K562 (cell line): ENCODE measurements around the gene TFE3. TPM values are rescaled to one million over a fixed set of nuclear protein-coding genes. Genes with fewer than 3 reads are reported as not detected.

Experiments
- CBX8 ChIP-seq: fragments of 200-600 bp; sonication (generic); IDR thresholded peaks from 2 replicates; pipeline ENCODE4 v1.6.1; 2012; ENCODE audit warnings: borderline replicate concordance, mixed run types, low read depth, mild to moderate bottlenecking, moderate library complexity, mixed read lengths, low read length, control low read depth, inconsistent platforms; ENCODE audit not compliant: poor library complexity, severe bottlenecking; ENCODE audit errors: extremely low read depth
- CHD4 ChIP-seq: fragments of 200-600 bp; sonication (generic); IDR thresholded peaks from 3 replicates; pipeline ENCODE4 v1.6.1; 2012; ENCODE audit warnings: low read depth, mild to moderate bottlenecking, mixed read lengths, low read length, inconsistent platforms; ENCODE audit not compliant: insufficient read depth, insufficient replicate concordance, poor library complexity, severe bottlenecking
- GTF3C2 ChIP-seq: IDR thresholded peaks from 3 replicates; pipeline ENCODE4 v1.6.1; 2011; ENCODE audit warnings: borderline replicate concordance, mild to moderate bottlenecking, moderate library complexity; ENCODE audit not compliant: insufficient read length; ENCODE audit errors: extremely low read depth
- PHB2 ChIP-seq: fragments of 450-650 bp; IDR thresholded peaks from 2 replicates; pipeline ENCODE4 v1.6.1; 2017; ENCODE audit warnings: low read depth
- PRMT5 ChIP-seq: sonication (generic); formaldehyde crosslinking; IDR thresholded peaks from 2 replicates; pipeline ENCODE4 v1.5.0; 2020; ENCODE audit warnings: missing genetic modification reagents
- TRIM24 ChIP-seq, 2 experiments: fragments of 450-650 bp; IDR thresholded peaks; 2 replicates each; pipeline ENCODE4 v1.6.1; 2016
- ZNF124 ChIP-seq: sonication (generic); formaldehyde crosslinking; IDR thresholded peaks from 2 replicates; pipeline ENCODE4 v1.8.1; 2022; ENCODE audit warnings: missing genetic modification reagents
- ZNF644 ChIP-seq: fragments of 200-800 bp; sonication (Bioruptor generic); IDR thresholded peaks from 2 replicates; pipeline ENCODE4 v1.6.1; 2016; ENCODE audit warnings: low read depth, missing genetic modification characterization, missing compliant biosample characterization
- polyA plus RNA-seq, 8 experiments: library from polyadenylated mRNA; depleted of rRNA in 4 of 8; stranded (reverse) in 5 of 8; unstranded in 3 of 8; fragments of >200 nt; fragmentation: Nextera tagmentation in 2 of 8; fragmentation: Illumina TruSeq in 1 of 8; extraction: Ambion mirVana in 2 of 8; extraction: Trizol in 1 of 8; gene quantifications; 2 replicates each; pipeline versions ENCODE4 v1.2.1 to v1.2.3, GENCODE V29; 2011 to 2014; ENCODE audit warnings: inconsistent platforms in 1 of 8, missing spikeins in 1 of 8
- total RNA-seq, 7 experiments: library from RNA; depleted of rRNA in 6 of 7; stranded (reverse); fragments of >200 nt in 6 of 7; fragmentation: Illumina TruSeq in 2 of 7; extraction: Trizol in 2 of 7; gene quantifications; 2 replicates each; pipeline versions ENCODE4 v1.2.1 to v1.2.3, GENCODE V29; 2011 to 2021; ENCODE audit warnings: low replicate concordance in 1 of 7
- TF ChIP-seq, protein P1 (sequence below), 2 experiments: fragments of 450-650 bp; conservative IDR thresholded peaks; 2 replicates each; pipeline ENCODE4 v1.6.1; 2017; ENCODE audit warnings: mild to moderate bottlenecking in 2 of 2, moderate library complexity in 2 of 2
- TF ChIP-seq, protein P2 (sequence below): fragments of 450-650 bp; conservative IDR thresholded peaks from 2 replicates; pipeline ENCODE4 v1.6.1; 2016; ENCODE audit warnings: missing genetic modification characterization, low read depth, mild to moderate bottlenecking, control low read depth, missing compliant biosample characterization
- TF ChIP-seq, protein P3 (sequence below), 2 experiments: fragments of 450-650 bp; formaldehyde crosslinking in 1 of 2; IDR thresholded peaks; 2 replicates each; pipeline versions ENCODE4 v1.4.0 to v1.6.1; 2014 to 2020; ENCODE audit warnings: mild to moderate bottlenecking in 2 of 2, borderline replicate concordance in 1 of 2, low read depth in 1 of 2

The TFE3 gene
- total and polyA plus RNA-seq, 9 of the 15 experiments (the other 6 are each of a cell fraction or from before 2014, with no cell fraction given), result 1.9 to 20.3 (median 11.9) TPM

DNA sequence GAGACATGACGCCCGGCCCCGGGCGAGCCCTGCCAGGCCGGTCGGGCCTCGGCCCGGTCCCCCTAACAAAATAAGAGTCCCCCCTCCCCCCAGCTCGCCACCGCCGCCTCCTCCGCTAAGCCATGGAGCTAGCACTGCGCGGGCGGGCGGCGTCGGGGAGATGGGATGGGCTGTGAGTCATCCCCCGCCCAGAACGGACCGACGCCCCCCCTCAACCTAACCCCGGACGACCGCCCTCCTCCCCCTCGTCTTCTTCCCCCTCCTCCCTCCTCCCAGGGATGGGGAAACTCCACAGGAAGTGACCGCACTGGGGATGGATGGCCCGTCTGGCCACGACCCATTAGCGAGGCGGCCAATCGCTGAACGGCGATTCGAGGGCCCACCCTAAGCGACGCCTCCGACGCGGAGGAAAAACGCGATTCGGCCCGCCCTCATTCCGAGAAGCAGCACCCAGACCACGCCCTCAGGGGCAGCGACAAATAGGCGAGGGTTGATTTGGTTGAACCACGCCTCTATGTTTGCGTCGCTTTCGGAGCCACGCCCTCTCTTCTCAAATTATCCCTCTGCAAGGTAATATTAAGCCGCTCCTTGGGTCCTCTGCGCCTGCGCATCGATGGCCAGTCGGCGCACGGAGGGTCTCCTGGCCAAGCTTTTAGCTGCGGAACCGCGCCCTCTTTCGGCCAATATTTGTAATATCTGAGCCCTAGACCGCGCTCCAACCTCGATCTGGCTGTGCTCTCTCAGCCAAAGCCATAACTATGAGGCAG lies at the start of gene TFE3 (continued):
- TF ChIP-seq, protein P1, sequence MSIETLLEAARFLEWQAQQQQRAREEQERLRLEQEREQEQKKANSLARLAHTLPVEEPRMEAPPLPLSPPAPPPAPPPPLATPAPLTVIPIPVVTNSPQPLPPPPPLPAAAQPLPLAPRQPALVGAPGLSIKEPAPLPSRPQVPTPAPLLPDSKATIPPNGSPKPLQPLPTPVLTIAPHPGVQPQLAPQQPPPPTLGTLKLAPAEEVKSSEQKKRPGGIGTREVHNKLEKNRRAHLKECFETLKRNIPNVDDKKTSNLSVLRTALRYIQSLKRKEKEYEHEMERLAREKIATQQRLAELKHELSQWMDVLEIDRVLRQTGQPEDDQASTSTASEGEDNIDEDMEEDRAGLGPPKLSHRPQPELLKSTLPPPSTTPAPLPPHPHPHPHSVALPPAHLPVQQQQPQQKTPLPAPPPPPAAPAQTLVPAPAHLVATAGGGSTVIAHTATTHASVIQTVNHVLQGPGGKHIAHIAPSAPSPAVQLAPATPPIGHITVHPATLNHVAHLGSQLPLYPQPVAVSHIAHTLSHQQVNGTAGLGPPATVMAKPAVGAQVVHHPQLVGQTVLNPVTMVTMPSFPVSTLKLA (conservative IDR thresholded peaks at IDR 0.05), result peak; percentile 34 to 58; a peak in 2 of 4 replicates
- TF ChIP-seq PRMT5 (CRISPR knock-in tag) (no peak), CHD4 (no peak), PHB2 (no peak), TRIM24 (IDR thresholded peaks at IDR 0.05) (no peak; a peak in 1 of 4 replicates), ZNF124 (CRISPR knock-in tag) (no peak), ZNF644 (no peak), GTF3C2 (no peak), CBX8 (no peak)
- TF ChIP-seq, protein P2, sequence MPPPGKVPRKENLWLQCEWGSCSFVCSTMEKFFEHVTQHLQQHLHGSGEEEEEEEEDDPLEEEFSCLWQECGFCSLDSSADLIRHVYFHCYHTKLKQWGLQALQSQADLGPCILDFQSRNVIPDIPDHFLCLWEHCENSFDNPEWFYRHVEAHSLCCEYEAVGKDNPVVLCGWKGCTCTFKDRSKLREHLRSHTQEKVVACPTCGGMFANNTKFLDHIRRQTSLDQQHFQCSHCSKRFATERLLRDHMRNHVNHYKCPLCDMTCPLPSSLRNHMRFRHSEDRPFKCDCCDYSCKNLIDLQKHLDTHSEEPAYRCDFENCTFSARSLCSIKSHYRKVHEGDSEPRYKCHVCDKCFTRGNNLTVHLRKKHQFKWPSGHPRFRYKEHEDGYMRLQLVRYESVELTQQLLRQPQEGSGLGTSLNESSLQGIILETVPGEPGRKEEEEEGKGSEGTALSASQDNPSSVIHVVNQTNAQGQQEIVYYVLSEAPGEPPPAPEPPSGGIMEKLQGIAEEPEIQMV (tag), result no peak
- TF ChIP-seq, protein P3, sequence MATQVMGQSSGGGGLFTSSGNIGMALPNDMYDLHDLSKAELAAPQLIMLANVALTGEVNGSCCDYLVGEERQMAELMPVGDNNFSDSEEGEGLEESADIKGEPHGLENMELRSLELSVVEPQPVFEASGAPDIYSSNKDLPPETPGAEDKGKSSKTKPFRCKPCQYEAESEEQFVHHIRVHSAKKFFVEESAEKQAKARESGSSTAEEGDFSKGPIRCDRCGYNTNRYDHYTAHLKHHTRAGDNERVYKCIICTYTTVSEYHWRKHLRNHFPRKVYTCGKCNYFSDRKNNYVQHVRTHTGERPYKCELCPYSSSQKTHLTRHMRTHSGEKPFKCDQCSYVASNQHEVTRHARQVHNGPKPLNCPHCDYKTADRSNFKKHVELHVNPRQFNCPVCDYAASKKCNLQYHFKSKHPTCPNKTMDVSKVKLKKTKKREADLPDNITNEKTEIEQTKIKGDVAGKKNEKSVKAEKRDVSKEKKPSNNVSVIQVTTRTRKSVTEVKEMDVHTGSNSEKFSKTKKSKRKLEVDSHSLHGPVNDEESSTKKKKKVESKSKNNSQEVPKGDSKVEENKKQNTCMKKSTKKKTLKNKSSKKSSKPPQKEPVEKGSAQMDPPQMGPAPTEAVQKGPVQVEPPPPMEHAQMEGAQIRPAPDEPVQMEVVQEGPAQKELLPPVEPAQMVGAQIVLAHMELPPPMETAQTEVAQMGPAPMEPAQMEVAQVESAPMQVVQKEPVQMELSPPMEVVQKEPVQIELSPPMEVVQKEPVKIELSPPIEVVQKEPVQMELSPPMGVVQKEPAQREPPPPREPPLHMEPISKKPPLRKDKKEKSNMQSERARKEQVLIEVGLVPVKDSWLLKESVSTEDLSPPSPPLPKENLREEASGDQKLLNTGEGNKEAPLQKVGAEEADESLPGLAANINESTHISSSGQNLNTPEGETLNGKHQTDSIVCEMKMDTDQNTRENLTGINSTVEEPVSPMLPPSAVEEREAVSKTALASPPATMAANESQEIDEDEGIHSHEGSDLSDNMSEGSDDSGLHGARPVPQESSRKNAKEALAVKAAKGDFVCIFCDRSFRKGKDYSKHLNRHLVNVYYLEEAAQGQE (IDR thresholded peaks at IDR 0.05; ENCODE audit: borderline replicate concordance), result peak; percentile 57
- TF ChIP-seq, protein P3 (CRISPR knock-in tag; IDR thresholded peaks at IDR 0.05; ENCODE audit: low read depth), result no peak
